ENCODE measurements around the gene IGFBP7.

The IGFBP7 gene

GRCh38 chr4:57132743-57133137 lies 22.6 kb upstream of the IGFBP7 start:
- peaks cover 1% of the 10 kb centered on the region; the same call in 1 of the 2 replicates for H3K36me3 ChIP-seq
- H3K9me3 ChIP-seq: peaks cover 35% of the 10 kb centered on the region
- peaks cover 27% of the 10 kb centered on the region for H3K4me1 ChIP-seq
- TF ChIP-seq Cebpa-rat (IDR thresholded peaks at IDR 0.05): no peak
- H3K27me3 ChIP-seq: no peaks in the 10 kb centered on the region
- peak overlapping the region; percentile 64 for H3K4me2 ChIP-seq
- no peak overlapping the region for H3K27ac ChIP-seq
- H4K20me1 ChIP-seq: no peaks in the 10 kb centered on the region
- H3K4me3 ChIP-seq: no peak overlapping the region
- no peak overlapping the region for H3K9ac ChIP-seq

GRCh38 chr4:57131849-57132742 lies 21.9 kb upstream of the IGFBP7 start:
- peaks cover 7% of the 10 kb centered on the region; the same call in 1 of the 2 replicates for H3K36me3 ChIP-seq
- peaks cover 35% of the 10 kb centered on the region for H3K9me3 ChIP-seq
- H3K9ac ChIP-seq: no peak overlapping the region
- no peak overlapping the region for H3K27ac ChIP-seq
- no peak overlapping the region for H3K4me3 ChIP-seq
- H3K4me2 ChIP-seq: peak overlapping the region; percentile 64
- peaks cover 27% of the 10 kb centered on the region for H3K4me1 ChIP-seq
- no peaks in the 10 kb centered on the region for H3K27me3 ChIP-seq
- no peaks in the 10 kb centered on the region for H4K20me1 ChIP-seq
- no peak for TF ChIP-seq Cebpa-rat (IDR thresholded peaks at IDR 0.05)

DNA sequence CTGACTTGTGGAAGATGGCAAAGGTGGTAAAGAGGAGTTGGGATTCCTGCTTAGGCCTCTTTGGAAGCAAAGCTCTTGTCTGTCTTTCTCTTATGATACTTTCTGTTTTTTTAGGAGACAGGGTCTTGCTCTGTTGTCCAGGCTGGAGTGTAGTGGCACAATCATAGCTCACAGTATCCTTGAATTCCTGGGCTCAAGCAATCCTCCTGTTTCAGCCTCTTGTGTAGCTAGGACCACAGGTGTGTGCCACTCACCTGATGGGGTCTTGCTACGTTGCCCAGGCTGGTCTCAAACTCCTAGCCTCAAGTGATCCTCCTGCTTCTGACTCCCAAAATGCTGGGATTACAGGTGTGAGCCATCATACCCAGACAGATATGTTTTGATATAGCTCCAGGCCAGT lies 19.3 kb upstream of the IGFBP7 start:
- Histone ChIP-seq H3K27ac (no peak overlapping the region), H3K4me2 (no peak overlapping the region), H4K20me1 (no peaks in the 10 kb centered on the region), H3K4me3 (no peak overlapping the region), H3K9ac (no peak overlapping the region), H3K36me3 (peaks cover 7% of the 10 kb centered on the region; the same call in 1 of the 2 replicates), H3K4me1 (peaks cover 27% of the 10 kb centered on the region), H3K9me3 (peaks cover 34% of the 10 kb centered on the region), H3K27me3 (no peaks in the 10 kb centered on the region)
- TF ChIP-seq Cebpa-rat (IDR thresholded peaks at IDR 0.05): no peak

- H3K4me1 ChIP-seq: peaks cover 23% of the 10 kb centered on the region
- no peaks in the 10 kb centered on the region for H4K20me1 ChIP-seq
- no peak overlapping the region for H3K4me2 ChIP-seq
- H3K27ac ChIP-seq: no peak overlapping the region
- no peaks in the 10 kb centered on the region for H3K27me3 ChIP-seq
- no peak for TF ChIP-seq Cebpa-rat (IDR thresholded peaks at IDR 0.05)
- H3K9ac ChIP-seq: no peak overlapping the region
- peaks cover 7% of the 10 kb centered on the region; the same call in 1 of the 2 replicates for H3K36me3 ChIP-seq
- H3K4me3 ChIP-seq: no peak overlapping the region
- H3K9me3 ChIP-seq: peaks cover 39% of the 10 kb centered on the region
Observed at GRCh38 chr4:57127361-57127760, 17.2 kb upstream of the IGFBP7 start.

DNA sequence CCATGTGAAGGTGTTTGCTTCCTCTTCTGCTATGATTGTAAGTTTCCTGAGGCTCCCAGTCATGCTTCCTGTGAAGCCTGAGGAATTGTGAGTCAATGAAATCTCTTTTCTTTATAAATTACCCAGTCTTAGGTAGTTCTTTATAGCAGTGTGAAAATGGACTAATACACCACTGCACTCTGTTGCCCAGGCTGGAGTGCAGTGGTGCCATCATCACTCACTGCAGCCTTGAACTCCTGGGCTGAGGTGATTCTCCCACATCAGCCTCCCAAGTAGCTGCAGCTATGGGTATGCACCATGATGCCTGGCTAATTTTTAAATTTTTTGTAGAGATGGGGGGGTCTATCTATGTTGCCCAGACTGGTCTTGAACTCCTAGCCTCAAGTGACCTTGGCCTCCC lies 15.8 kb upstream of the IGFBP7 start:
- no peak overlapping the region for H3K4me2 ChIP-seq
- H4K20me1 ChIP-seq: no peaks in the 10 kb centered on the region
- H3K4me3 ChIP-seq: no peak overlapping the region
- no peak for TF ChIP-seq Cebpa-rat (IDR thresholded peaks at IDR 0.05)
- no peaks in the 10 kb centered on the region for H3K27me3 ChIP-seq
- H3K4me1 ChIP-seq: peaks cover 9% of the 10 kb centered on the region
- H3K36me3 ChIP-seq: peaks cover 7% of the 10 kb centered on the region; the same call in 1 of the 2 replicates
- H3K9me3 ChIP-seq: peaks cover 39% of the 10 kb centered on the region
- no peak overlapping the region for H3K9ac ChIP-seq
- H3K27ac ChIP-seq: no peak overlapping the region

DNA sequence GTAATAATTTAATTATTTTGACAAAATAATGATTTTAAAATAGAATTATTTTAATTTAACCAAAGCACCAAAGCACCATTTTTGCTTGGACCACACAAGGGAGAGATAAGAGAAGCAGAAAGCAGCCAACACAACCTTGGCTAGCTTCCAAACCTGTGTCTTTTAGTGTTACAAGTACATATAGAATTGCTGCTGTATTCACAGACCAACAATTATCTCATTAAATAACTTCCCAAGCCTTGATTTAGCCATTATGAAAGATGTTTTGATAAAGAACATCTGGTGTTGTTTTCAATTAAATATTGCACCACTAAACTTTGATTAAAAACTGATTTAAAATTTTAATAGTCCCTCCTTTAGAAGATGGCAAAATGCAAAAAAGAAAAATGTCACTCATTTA lies 14.0 kb upstream of the IGFBP7 start:
- Histone ChIP-seq H3K4me3 (no peak overlapping the region), H4K20me1 (no peaks in the 10 kb centered on the region), H3K27ac (no peak overlapping the region), H3K4me1 (no peaks in the 10 kb centered on the region), H3K36me3 (peaks cover 7% of the 10 kb centered on the region; the same call in 1 of the 2 replicates), H3K4me2 (no peak overlapping the region), H3K27me3 (no peaks in the 10 kb centered on the region), H3K9ac (no peak overlapping the region), H3K9me3 (peaks cover 39% of the 10 kb centered on the region)
- TF ChIP-seq Cebpa-rat (IDR thresholded peaks at IDR 0.05): no peak

DNA sequence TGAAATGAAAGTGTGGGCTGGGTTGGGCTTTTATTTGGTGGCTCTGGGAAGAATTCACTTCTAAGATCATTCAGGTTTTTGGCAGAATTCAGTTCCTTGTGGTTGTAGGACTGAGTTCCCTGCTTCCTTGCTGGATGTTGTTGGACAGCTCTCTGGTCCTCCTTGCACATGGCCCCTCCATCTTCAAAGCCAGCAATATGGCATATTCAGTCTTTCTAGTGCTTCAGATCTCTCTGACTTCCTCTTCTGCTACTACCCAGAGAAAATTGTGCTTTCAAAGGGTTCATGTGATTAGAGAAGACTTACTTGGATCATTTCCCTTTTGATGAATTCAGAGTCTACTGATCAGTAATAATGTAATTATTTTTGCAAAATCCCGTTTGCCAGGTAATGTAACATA lies 12.8 kb upstream of the IGFBP7 start:
- Histone ChIP-seq H3K27me3 (no peaks in the 10 kb centered on the region), H3K9me3 (peaks cover 29% of the 10 kb centered on the region), H3K4me2 (no peak overlapping the region), H3K4me3 (no peak overlapping the region), H3K36me3 (peaks cover 7% of the 10 kb centered on the region; the same call in 1 of the 2 replicates), H3K9ac (no peak overlapping the region), H3K4me1 (no peaks in the 10 kb centered on the region), H3K27ac (no peak overlapping the region), H4K20me1 (no peaks in the 10 kb centered on the region)
- TF ChIP-seq Cebpa-rat (IDR thresholded peaks at IDR 0.05): no peak

GRCh38 chr4:57119054-57119651 lies 9.0 kb upstream of the IGFBP7 start:
- no peak overlapping the region for H3K27ac ChIP-seq
- H3K27me3 ChIP-seq: no peaks in the 10 kb centered on the region
- peaks cover 28% of the 10 kb centered on the region for H3K4me1 ChIP-seq
- H3K9ac ChIP-seq: no peak overlapping the region
- no peak overlapping the region for H3K4me2 ChIP-seq
- no peaks in the 10 kb centered on the region for H4K20me1 ChIP-seq
- TF ChIP-seq Cebpa-rat (IDR thresholded peaks at IDR 0.05): no peak
- H3K9me3 ChIP-seq: peaks cover 5% of the 10 kb centered on the region
- H3K4me3 ChIP-seq: no peak overlapping the region
- H3K36me3 ChIP-seq: no peaks in the 10 kb centered on the region

- no peak overlapping the region for H3K4me3 ChIP-seq
- H3K9me3 ChIP-seq: no peaks in the 10 kb centered on the region; the same call in 1 of the 2 replicates
- H3K4me2 ChIP-seq: 0 out of 2 replicates have a peak overlapping the region, but pooled peaks have one; percentile 7
- no peak overlapping the region for H3K9ac ChIP-seq
- TF ChIP-seq Cebpa-rat (IDR thresholded peaks at IDR 0.05): no peak
- H3K27me3 ChIP-seq: no peaks in the 10 kb centered on the region
- no peaks in the 10 kb centered on the region for H3K36me3 ChIP-seq
- peaks cover 44% of the 10 kb centered on the region for H3K4me1 ChIP-seq
- no peak overlapping the region for H3K27ac ChIP-seq
- H4K20me1 ChIP-seq: no peaks in the 10 kb centered on the region
Observed at GRCh38 chr4:57117491-57117890, 7.3 kb upstream of the IGFBP7 start.

GRCh38 chr4:57116245-57116644 lies 6.1 kb upstream of the IGFBP7 start:
- Histone ChIP-seq H4K20me1 (no peaks in the 10 kb centered on the region), H3K4me2 (peak overlapping the region; percentile 57), H3K27ac (no peak overlapping the region), H3K4me1 (peaks cover 56% of the 10 kb centered on the region), H3K9me3 (no peaks in the 10 kb centered on the region), H3K36me3 (no peaks in the 10 kb centered on the region), H3K4me3 (no peak overlapping the region), H3K27me3 (no peaks in the 10 kb centered on the region), H3K9ac (no peak overlapping the region)
- TF ChIP-seq Cebpa-rat (IDR thresholded peaks at IDR 0.05): no peak
